Endometrium (tissue), 2 donors: ENCODE data around the gene PCGF1.
A peak's percentile ranks its signal among the peaks of the same experiment; 100 is the strongest.

ENCODE experiments used
- FAIRE-seq: peaks from 2 replicates; lab custom pipeline; 2012; peaks lifted over from hg19 to GRCh38; lab: Jason Lieb, UNC
- donor health status: control.
- donor health status: control.

The PCGF1 gene

DNA sequence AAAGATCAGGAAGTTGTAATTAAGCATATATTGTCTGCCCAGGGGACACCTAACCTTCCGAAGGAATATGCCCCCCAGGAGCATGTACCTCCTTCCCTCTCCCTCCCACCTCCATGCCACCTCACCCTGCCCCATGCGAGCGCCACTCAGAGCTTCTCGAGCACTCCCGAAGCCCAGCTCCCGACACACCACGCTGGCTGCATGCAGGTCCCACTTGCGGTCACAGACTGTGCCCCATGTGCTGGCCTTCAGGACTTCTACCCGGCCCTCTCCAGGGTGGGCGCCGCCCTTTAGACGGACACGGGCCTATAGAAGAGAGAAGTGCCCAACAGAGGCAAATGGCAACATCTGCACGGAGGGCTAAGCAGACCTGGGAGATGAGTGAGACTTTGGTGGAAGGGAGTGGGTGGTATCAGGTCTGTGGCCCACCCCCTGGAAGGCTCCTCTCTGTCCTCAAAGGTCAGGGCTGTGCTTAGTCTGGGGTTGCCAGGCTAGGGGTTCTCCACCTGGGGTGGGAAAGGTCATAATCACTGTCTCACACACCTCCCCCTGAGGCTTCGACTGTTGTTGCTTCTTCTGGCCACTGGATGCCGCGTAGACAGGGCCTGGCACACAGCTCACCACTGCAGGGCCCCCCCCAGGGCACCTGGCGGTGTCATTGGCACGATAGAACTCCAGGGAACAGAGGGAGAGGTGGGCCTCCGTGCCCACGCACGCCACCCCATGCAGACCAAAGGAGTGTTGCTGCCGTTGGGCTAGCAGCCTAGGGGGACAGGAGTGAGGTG, 28.9 kb upstream of the PCGF1 start:
- FAIRE-seq, result no peak

DNA sequence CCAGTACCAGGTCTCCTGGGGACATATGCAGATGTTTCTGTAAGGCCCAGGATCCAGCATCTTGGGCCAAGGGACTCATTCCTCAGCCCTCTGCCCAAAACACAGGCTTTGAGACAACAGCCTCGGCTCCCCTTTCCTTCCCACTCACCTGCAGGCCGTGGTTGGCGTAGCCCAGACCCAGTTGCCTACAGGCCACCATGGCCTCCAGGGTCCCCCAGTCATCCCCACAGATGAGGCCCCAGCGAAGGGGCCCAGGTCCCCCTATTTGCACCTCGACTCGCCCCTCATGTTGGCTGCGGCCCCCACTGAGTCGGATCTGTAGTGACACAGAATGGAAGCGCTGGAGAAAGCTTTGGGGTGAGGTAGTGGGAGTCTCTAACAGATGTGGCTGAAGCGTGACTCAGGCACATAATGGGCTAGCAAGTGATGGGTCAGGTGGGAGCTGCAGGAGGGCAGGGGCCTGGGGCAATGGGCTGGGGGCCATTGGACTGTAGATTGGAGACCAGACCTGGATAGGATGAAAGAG, 28.0 kb upstream of the PCGF1 start:
- no peak for FAIRE-seq

DNA sequence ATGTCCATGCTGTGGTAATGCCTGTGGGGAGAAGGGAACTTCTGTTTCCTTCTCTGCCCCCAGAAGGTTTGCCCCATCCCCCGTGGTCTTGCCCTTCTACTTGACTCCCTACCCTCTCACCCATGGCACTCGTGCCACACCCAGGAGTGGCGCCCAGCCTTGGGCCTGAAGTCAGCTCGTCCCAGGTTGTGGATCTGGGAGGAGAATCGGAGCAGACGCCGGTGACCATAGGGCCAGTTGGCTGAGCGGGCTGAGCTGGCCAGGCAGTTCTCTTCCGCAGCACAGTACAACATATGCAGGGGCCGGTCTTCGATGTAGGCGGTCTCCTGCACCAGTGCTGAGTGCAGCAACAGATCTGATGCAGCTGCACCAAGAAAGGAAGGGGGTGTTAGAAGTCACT, 26.9 kb upstream of the PCGF1 start:
- no peak for FAIRE-seq

DNA sequence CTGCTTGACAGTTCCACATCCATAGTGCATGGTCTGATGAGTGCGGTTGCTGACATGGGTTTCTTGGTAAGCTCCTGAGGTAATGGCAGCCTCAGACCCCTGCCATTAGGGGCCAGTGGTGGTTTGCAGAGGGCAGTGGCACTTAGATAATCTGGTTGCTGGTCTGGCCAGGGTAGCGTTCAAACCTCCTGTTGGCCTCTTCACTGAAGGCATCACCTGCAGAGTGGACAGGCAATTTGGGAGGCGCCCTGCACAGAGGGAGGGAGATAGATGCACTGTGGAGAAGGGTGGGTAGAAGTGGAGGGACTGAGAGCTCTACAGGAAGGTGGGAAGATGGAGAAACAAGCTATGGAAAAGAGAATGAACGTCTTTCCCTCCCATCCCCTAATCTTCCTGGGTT, 26.0 kb upstream of the PCGF1 start:
- FAIRE-seq, result no peak

DNA sequence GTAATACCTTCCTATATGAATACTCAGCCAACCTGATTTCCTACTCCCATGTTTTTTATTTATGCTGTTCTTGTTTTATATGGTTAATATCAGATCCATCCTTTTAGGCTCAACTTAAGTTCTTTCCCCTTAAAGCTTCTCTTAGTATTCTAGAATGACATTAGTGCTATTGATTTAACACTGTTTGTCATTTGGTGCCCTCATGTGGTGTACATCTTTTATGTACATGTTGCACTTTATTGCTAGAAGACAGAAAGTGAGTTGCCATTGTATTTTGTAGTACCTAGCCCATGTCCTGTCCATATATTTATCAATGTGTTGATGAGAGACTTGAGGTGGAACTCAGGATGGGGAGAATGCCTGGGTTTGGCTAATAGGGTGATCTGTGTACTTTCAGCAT, 24.7 kb upstream of the PCGF1 start:
- FAIRE-seq, result no peak

DNA sequence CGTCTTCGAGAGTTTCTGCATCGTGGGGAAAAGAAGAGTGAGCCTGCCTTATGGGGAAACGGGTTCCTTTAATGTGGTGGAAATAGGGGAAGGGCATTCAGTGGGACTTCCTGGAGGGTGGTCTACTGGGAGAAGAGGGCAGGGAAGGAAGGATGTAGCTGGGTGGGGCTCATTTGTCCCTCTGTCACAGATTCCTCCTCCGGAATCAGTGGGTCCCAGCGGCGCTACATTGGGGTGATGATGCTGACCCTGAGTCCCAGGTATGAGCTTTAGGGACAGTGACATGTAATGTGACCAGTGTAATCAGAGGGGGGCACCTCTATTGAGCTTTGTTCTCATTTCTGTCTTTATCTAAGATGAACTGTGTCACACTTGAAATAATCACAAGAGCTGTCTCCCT, 24.2 kb upstream of the PCGF1 start:
- no peak for FAIRE-seq

DNA sequence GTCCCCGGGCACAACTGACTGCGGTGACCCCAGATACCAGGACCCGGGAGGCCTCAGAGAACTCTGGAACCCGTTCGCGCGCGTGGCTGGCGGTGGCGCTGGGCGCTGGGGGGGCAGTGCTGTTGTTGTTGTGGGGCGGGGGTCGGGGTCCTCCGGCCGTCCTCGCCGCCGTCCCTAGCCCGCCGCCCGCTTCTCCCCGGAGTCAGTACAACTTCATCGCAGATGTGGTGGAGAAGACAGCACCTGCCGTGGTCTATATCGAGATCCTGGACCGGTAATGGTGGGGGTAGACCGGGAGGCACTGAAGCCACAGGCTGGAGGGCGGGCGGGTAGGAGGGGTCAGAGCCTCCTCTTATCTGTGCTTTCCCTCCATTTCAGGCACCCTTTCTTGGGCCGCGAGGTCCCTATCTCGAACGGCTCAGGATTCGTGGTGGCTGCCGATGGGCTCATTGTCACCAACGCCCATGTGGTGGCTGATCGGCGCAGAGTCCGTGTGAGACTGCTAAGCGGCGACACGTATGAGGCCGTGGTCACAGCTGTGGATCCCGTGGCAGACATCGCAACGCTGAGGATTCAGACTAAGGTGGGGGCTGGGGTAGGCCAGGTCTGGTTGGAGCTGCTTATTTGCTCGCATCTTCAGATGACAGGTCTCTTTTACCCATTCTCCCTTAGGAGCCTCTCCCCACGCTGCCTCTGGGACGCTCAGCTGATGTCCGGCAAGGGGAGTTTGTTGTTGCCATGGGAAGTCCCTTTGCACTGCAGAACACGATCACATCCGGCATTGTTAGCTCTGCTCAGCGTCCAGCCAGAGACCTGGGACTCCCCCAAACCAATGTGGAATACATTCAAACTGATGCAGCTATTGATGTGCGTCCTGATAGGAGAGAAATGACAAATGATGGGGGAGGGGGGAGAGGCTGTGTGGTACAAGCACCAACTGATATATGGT, 23.0 kb upstream of the PCGF1 start:
- FAIRE-seq, result no peak

DNA sequence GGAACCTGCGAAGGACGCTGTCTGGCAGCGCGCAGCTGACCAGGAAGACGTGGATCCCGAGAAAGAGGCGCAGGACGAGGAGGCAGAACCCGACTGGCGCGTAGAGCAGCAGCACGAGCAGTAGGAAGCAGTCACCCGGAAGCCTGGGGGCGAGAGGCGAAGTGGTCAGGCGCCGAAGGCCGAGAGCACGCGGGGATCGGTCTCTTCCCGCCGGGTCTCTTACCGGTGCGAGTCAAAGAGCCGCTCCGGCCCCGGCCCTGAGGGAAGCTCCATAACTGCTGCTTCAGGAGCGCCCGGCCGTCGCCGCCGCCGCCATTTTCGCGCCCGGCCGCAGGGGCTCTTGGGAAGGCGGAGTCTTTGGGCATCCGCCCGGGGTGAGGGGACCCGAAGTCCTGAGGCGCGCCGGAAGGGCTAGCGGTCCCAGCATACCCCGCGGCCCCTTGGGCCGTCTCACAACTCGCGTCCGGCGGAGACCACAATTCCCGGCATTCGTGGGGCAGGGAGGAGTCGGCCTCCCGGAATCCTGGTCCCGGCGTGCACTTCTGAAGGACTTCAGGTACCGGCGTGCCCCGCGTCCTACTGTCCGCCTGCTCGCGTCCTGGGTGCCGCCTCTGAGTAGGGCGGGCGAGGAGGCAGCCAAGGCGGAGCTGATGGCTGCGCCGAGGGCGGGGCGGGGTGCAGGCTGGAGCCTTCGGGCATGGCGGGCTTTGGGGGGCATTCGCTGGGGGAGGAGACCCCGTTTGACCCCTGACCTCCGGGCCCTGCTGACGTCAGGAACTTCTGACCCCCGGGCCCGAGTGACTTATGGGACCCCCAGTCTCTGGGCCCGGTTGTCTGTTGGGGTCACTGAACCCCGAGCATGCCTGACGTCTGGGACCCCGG, 22.1 kb upstream of the PCGF1 start, which contains the start of the genes AUP1 and HTRA2:
Gene AUP1, minus strand, starts transcription at position 350 of the 882 bp plus-strand sequence. Its CDS starts 77 bp downstream, at position 273.
Gene HTRA2, plus strand, starts transcription at position 577 of the 882 bp plus-strand sequence. Its CDS starts 74 bp downstream, at position 651.
- FAIRE-seq, result peak; percentile 88

DNA sequence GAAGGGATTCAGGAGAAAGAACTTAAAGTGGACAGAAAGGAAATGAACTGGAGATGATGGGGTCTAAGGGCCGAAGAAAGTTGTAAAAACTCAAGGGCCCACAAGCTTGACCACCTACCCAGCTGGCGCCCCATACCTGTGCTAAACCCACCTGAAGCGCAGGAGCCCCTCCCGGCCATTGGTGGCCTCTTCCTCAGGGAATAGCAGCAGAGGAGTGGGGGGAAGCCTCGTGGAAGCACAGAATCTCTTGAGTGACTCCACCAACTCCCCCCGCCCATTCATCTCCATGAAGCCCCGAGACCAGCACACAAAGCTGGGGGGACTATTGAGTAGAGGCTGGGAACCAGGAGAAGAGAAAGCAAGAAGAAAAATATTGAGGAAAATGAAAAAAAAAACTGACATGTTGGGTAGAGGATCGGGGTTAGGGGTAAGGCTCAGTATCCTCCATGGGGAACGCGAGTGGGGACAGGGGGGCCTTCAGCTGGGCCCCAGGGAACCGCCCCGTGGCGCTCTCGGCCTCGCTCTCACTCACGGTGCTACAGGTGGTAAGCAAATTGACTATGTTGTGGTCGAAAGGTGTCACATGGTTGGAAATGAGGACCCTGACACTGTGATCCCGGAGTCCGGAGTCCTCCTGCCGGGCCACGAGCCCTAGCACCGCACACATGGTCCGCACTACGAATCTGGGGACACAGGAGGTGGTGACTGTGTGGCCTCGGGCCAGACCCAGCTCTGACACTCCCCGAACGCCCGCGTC, 21.3 kb upstream of the PCGF1 start:
- FAIRE-seq, result no peak

DNA sequence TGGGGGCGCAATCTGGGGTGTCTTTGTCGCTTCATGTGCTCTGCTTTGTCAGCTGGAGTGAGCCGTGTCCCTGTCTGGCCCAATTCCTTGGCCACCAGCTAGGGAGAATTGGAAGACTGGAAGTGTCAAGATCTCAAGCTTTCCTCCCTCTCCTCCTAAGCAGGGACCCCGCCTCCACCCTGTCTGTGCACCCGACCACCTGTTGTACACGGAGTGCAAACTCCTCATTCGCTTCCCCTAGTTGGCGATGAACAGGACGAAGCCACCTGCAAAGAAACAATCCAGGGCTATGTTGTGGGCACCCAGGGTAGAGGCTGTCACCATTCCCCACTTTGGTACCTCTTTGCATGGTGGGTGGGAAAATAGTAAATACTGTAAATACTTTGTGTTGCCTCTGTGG, 20.2 kb upstream of the PCGF1 start:
- FAIRE-seq, result no peak

DNA sequence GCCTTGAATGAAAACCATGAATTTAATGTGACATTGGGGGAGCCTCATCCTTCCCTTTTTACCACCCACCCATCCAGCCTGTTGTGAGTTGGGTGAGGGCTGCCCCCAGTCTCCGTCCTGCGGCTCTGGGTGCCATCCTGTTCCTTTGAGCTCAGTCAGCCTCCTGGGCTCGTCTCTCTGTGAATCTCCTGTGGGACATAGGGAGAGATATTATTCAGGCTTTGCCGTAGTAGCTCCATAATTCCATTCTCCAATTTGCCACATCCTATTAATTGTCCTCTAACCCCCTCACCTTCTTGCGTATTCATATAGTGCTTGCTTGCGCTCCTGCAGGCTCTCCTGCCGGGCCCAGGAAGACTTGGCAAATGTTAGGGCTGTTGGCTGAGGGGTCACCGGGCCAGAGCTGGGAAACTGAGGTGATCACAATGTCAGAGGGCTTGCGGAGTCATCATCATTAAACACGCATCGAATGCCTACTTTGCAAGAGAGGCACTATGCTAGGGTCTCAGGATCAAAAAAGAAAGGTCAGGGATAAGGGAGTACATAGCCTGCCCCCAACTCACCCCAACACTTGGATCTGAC, 19.2 kb upstream of the PCGF1 start:
- FAIRE-seq, result no peak

DNA sequence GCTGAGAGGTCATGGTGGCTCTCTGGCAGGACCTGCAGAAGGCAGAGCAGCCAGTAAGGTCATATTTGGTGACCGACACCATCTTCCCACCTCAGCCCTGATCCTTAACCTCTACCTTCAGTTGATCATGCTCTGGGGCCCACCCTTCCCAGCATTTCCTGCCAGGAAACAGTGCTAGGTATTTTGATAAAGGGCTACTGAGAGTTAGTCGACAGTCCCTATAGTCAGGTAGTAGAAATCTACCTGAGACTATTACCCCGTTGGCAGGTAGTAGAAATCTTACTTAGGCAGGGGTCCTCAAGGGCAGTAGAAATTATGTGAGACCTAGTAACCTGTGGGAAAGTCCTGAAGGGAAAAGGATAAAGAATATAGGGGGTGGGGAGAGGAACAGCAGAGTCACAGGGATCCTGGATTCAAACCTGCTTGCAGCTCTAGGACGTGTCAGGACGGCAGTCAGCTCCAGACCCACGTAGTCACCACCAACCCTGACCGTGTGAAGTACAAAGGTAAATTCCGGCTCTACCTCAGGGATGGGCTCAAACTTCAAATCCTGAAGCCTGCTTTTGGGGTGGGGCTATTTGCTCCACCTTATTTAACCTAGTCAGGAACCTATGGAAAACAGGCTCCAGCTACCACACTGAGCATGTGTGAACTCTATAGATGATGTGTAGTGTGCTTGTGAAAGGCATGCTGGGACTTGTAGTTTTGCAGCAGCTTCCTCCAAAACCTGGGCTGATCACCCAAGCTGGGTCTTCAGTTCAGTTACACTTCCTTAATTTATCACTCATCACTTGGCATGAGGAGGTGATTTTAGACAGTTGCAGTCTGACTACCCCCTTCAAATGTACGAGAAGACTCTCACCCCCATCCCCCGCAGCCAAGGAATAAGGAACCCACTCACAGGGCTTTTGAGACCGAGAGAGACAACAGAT, 18.5 kb upstream of the PCGF1 start, which contains the start of gene DQX1:
Gene DQX1, minus strand, starts transcription at position 515 of the 932 bp plus-strand sequence. Its CDS starts 502 bp downstream, at position 13.
- no peak for FAIRE-seq

DNA sequence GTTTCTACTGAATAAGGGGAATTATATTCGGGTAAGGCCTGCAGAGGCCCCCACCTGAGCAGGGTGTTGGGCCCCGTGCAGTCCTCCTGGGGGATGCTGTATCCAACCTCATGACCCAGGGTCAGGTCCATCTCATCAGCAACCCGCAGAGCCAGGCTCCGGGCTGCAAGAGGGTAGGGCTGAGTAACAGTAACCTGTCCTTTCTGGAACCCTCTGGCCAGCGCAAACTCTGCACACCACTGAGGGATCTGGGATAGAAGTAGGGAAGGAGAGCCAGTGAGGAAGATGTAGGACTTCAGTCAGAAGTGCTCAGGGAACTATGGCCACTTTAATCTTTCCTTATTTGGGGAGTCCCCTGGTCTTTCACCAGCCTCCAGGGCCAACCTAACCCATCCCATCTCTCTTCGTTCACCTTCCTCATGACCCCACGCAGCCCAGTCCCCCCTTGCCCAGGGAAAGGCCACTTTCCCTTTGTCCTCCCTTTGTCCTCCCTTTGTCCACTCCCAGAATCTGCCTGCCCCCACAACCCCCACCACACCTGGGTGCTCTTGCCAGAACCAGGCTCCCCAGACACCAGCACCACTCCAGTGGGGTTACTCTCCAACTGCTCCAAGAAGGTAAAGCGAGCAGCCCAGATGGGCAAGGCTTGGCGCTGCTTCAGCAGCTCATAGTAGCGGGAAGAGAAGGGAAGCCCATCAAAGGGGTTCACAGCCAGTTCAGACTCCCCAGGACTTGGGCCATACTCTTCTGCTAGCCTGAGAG, 17.6 kb upstream of the PCGF1 start:
- no peak for FAIRE-seq

DNA sequence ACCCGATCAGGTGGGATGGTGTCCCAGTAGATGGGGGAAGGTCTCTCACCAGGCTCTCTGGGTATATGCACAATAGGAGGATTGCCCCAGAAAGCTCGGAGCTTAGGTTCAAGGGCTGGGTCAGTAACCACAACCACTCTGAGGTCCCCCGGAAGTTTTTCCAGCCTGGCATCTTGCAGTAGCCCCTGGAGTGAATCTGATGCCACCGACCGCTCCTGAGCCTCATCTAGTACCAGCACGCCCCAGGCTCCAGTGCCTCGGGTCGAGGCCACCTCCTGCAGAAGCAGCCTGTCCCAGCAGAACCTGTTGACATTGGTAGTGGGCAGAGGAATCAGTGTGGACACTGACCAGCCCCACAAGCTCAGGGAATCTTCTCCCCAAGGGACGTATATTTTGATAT, 16.5 kb upstream of the PCGF1 start:
- no peak for FAIRE-seq

DNA sequence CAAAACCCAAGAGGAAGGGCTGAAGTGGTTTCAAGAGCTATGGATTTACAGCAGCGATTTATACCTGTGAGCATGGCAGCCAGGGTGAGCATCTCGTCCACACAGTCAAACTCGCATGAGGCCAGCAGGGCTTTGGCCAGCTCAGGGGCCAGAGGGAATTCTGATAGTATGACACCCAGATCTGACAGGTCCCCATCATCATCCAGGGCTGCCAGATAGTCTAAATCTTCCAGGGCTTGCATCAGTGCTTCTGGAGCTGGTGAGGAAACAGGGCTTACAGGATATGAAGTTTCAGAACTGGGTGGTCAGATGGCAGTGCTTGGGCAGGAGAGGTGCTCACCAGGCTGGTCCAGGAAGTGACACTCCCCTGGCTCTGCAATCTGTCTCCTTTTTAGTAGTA, 15.0 kb upstream of the PCGF1 start:
- FAIRE-seq, result no peak

DNA sequence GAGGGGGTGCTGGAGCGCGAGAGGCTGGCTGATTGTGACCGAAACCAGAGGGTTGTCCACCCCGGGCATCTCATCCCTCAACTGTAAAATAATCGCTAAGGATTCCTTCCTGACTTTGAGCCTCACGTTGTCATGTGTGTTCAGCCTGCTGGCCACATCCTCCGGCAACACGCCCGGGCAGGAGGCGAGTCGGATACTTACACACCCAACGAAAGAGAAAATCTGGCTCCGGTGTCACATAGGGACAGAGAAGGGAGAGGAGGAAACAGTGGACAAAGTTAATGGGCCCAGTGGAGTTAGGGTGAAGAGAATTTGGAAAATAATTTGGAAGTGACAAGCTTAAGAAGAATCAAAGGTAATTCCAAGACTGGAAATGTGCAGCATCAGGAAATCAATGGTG, 9.2 kb upstream of the PCGF1 start:
- no peak for FAIRE-seq

DNA sequence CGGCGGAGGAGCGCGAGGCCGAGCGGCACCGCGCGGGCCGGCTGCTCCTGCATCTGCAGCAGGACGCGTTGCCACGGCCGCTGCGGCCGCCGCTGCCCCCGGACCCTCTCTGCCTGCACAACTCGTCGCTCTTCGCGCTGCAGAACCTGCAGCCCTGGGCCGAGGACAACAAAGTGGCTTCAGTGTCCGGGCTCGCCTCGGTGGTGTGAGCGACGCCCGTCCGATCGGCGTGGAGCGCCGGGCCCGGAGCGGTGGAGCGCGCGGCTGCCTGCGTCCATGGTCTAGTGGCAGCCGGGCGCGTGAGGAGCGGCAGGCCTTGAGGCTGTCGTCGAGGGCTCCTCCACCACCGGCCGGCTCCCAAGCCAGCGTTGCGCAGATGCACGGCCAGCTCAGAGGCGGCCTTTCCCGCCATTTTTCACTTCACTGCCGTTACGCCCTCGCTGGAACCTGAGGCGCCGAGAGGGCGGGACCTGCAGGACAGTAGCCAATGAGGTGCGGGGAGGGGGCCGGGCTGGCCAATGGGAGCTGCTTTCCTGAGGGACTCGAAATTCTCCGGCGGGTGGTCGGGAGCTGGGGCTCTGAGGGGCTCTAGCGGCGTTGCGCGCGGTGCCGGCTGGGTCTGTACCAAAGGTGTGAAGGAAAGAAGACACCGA, 8.6 kb upstream of the PCGF1 start:
- no peak for FAIRE-seq
